ENCODE measurements around the gene HACD2.

GRCh38 chr3:123520656-123521055, 64.2 kb downstream of the HACD2 start:
- TF ChIP-seq CTCF (IDR thresholded peaks at IDR 0.05): no peak
- no peak for TF ChIP-seq EZH2 (IDR thresholded peaks at IDR 0.05)
